Measurements from ENCODE around the gene RAD1. TPM values are rescaled to one million over a fixed set of nuclear protein-coding genes. Genes with fewer than 3 reads are reported as not detected.

Gene RAD1
- total RNA-seq, 2 experiments from 2014 or later, result 37.9 to 39.2 TPM

DNA sequence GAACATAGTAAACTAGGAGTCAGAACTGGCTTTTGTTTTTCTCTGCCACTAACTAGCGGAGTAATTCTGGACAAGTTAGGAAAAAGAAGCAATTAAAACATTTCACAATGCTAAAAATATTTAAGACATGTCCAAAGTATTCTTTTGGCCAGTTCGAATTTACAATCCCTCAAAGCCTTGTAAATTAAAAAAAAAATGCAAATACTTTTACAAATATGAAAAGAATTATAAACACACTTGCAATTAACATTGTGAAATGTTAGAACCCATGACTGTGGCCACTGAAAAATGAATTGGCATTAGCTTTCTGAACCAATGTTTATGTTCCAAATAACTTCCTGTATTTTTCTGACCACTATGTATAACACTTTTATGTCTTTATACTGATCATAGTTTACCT is 2.2 kb downstream of the RAD1 start:
- POLR2A ChIA-PET, result interaction anchor here (1.2 to 2.5 kb wide), 2 partner anchors 17 to 20 kb away, joined by 3 to 5 read pairs; partner anchors contain the start of gene DNAJC21
- intact Hi-C loops (cut with micrococcal nuclease), result no loop called here
- peaks cover 28% of the 10 kb centered on the region for H3K4me1 Mint-ChIP-seq (ENCODE audit: low read depth)
- TF ChIP-seq, protein P1, sequence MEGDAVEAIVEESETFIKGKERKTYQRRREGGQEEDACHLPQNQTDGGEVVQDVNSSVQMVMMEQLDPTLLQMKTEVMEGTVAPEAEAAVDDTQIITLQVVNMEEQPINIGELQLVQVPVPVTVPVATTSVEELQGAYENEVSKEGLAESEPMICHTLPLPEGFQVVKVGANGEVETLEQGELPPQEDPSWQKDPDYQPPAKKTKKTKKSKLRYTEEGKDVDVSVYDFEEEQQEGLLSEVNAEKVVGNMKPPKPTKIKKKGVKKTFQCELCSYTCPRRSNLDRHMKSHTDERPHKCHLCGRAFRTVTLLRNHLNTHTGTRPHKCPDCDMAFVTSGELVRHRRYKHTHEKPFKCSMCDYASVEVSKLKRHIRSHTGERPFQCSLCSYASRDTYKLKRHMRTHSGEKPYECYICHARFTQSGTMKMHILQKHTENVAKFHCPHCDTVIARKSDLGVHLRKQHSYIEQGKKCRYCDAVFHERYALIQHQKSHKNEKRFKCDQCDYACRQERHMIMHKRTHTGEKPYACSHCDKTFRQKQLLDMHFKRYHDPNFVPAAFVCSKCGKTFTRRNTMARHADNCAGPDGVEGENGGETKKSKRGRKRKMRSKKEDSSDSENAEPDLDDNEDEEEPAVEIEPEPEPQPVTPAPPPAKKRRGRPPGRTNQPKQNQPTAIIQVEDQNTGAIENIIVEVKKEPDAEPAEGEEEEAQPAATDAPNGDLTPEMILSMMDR (IDR thresholded peaks at IDR 0.05), result no peak
- H3K27ac Mint-ChIP-seq, result no peak overlapping the region
- no peaks in the 10 kb centered on the region for H3K27me3 Mint-ChIP-seq
- CTCF ChIA-PET, result interaction anchor here (0.7 to 1.0 kb wide), 2 partner anchors 21 to 144 kb away, joined by 3 read pairs; no protein-coding TSS in a partner anchor
- H3K36me3 Mint-ChIP-seq (ENCODE audit: low read depth), result peaks cover 62% of the 10 kb centered on the region
- H3K4me3 Mint-ChIP-seq, result no peak overlapping the region
- ATAC-seq (no peak), DNase-seq (no peak)
- no peaks in the 10 kb centered on the region for H3K9me3 Mint-ChIP-seq

DNA sequence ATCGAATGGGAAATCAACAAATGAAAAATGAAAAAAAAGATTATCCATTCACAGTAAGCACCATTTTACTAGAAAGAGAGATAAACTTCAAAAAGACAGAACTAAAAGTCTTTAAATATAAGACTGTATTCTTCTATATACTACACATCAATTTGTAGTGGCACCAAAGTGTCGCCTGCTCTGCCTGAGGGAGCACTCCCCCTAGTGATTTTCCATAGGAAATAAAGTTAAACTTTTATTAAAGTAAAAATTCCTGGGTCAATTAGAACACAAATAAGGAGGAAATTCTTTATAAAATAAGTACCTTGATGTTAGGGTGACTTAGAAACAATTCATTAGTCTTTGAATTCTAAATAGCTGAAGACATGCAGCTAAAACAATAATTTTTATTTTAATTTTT is 9.7 kb downstream of the RAD1 start:
- Mint-ChIP-seq H3K4me1 (ENCODE audit: low read depth) (peaks cover 4% of the 10 kb centered on the region), H3K36me3 (ENCODE audit: low read depth) (peaks cover 34% of the 10 kb centered on the region), H3K27me3 (no peaks in the 10 kb centered on the region), H3K9me3 (no peaks in the 10 kb centered on the region), H3K4me3 (no peak overlapping the region), H3K27ac (no peak overlapping the region)
- TF ChIP-seq, protein P1 (IDR thresholded peaks at IDR 0.05), result no peak
- intact Hi-C loops (cut with micrococcal nuclease), result no loop called here
- DNase-seq (no peak), ATAC-seq (no peak)
- ChIA-PET POLR2A (interaction anchor here (1.3 to 1.7 kb wide), 2 partner anchors 9 to 11 kb away, joined by 5 to 6 read pairs; partner anchors contain the start of genes BRIX1 and RAD1), CTCF (interaction anchor here (1.1 to 3.4 kb wide), 4 partner anchors 8 to 420 kb away, joined by 4 to 12 read pairs (median 6); no protein-coding TSS in a partner anchor)

DNA sequence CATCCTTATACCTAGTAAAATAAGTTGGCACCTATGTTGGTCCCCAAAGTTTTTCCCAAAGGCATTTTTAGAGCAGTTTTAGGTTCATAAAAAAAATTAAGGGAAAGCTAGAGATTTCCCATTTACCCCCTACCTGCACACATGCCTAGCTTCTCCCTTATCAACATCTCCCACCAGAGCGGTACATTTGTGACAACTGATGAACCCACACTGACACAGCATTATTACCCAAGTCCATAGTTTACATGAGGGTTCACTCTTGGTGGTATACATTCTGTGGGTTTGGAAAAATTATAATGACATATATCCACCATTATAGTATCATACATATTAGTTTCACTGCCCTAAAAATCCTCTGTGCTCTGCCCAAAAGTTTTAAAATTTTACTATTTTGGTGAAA is 12.0 kb downstream of the RAD1 start:
- ChIA-PET CTCF (interaction anchor here (0.6 to 2.0 kb wide), 5 partner anchors 10 to 429 kb away, joined by 3 to 11 read pairs (median 5); no protein-coding TSS in a partner anchor), POLR2A (interaction anchor here (1.0 kb wide), 1 partner anchor 380 kb away, joined by 3 read pairs; no protein-coding TSS in a partner anchor)
- no peaks in the 10 kb centered on the region for H3K9me3 Mint-ChIP-seq
- intact Hi-C loops (cut with micrococcal nuclease), result no loop called here
- no peak overlapping the region for H3K4me3 Mint-ChIP-seq
- H3K27ac Mint-ChIP-seq, result no peak overlapping the region
- H3K27me3 Mint-ChIP-seq, result no peaks in the 10 kb centered on the region
- no peaks in the 10 kb centered on the region for H3K4me1 Mint-ChIP-seq (ENCODE audit: low read depth)
- no peak for DNase-seq
- ATAC-seq, result no peak
- TF ChIP-seq, protein P1 (IDR thresholded peaks at IDR 0.05), result no peak
- peaks cover 17% of the 10 kb centered on the region for H3K36me3 Mint-ChIP-seq (ENCODE audit: low read depth)

DNA sequence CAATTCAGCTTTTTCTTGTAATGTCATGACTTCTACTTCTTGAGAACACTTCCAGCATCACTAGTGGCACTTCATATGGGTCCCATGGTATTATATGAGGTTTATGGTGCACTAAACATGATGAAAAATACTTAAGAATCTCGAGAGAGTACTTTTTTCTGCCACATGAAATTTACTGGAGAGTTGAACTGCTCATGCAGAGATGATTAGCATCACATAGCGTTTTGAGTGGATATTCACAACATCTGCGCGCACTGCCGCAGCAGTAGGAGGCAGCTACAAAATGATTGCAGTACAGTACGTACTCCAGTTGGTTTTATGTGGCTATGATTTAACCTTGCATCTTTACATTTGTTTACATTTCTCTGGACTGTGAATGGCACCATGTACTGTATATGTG is 14.7 kb downstream of the RAD1 start:
- peaks cover 13% of the 10 kb centered on the region for H3K36me3 Mint-ChIP-seq (ENCODE audit: low read depth)
- ATAC-seq (no peak), DNase-seq (no peak)
- ChIA-PET POLR2A (no interaction called here), CTCF (interaction anchor here (2.5 to 5.6 kb wide), 2 partner anchors 377 to 415 kb away, joined by 7 to 47 read pairs; no protein-coding TSS in a partner anchor)
- no peaks in the 10 kb centered on the region for H3K27me3 Mint-ChIP-seq
- no peak overlapping the region for H3K4me3 Mint-ChIP-seq
- no peaks in the 10 kb centered on the region for H3K4me1 Mint-ChIP-seq (ENCODE audit: low read depth)
- TF ChIP-seq, protein P1 (IDR thresholded peaks at IDR 0.05), result no peak
- intact Hi-C loops (cut with micrococcal nuclease), result no loop called here
- H3K9me3 Mint-ChIP-seq, result no peaks in the 10 kb centered on the region
- no peak overlapping the region for H3K27ac Mint-ChIP-seq

DNA sequence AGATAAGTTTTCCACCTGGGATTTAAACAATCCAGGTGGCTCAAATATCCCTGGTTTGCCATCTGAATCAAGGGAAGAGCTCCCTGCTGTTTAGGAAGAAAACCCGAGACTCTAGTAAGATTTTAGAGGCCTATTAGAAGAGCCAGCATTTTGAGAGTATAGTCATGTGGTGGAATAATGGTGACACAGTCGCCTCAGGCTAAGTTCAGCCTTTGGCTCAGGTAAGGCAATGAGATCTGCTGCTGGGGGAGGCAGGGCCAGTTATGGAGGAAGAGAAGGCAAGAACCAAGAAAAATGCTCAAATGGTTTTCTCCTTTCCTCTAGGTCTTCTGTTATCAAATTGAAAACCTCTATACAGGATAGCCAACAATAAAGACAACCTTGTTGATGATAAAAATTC is 16.2 kb downstream of the RAD1 start:
- H3K4me3 Mint-ChIP-seq, result no peak overlapping the region
- ATAC-seq (no peak), DNase-seq (no peak)
- ChIA-PET CTCF (interaction anchor here (0.6 to 5.6 kb wide), 32 partner anchors 7 to 425 kb away, joined by 3 to 47 read pairs (median 4); partner anchors contain the start of genes BRIX1, RAD1 and TTC23L), POLR2A (interaction anchor here (0.7 kb wide), 1 partner anchor 16 kb away, joined by 3 read pairs; no protein-coding TSS in a partner anchor)
- no peak overlapping the region for H3K27ac Mint-ChIP-seq
- peaks cover 5% of the 10 kb centered on the region for H3K36me3 Mint-ChIP-seq (ENCODE audit: low read depth)
- no peaks in the 10 kb centered on the region for H3K9me3 Mint-ChIP-seq
- intact Hi-C loops (cut with micrococcal nuclease), result loop anchor here (5.0 kb wide), 1 partner anchor 412 kb away; no protein-coding TSS in a partner anchor
- TF ChIP-seq, protein P1 (IDR thresholded peaks at IDR 0.05), result no peak
- no peaks in the 10 kb centered on the region for H3K27me3 Mint-ChIP-seq
- no peaks in the 10 kb centered on the region for H3K4me1 Mint-ChIP-seq (ENCODE audit: low read depth)

Data from activated CD8-positive, alpha-beta T cell treated with anti-CD3 and anti-CD28 coated beads for 36 hours (primary cell).